ENCODE measurements around the gene LMX1A.

The LMX1A gene

GRCh38 chr1:165222580-165222979, 133.9 kb downstream of the LMX1A start:
- no peak overlapping the region for H3K18ac ChIP-seq (ENCODE audit: low read depth in 1 of 2, low read length in 2 of 2)
- no peak overlapping the region for H3K23ac ChIP-seq (ENCODE audit: low read length in 2 of 2)
- H3K27me3 ChIP-seq (ENCODE audit: control insufficient read depth in 1 of 2, insufficient read depth in 1 of 2, low read length in 2 of 2), result peaks cover 0 to 5% of the 10 kb centered on the region in 2 experiments
- no peaks in the 10 kb centered on the region for H3K79me1 ChIP-seq (replicated peaks; ENCODE audit: low read length, poor library complexity, severe bottlenecking)
- H2BK120ac ChIP-seq (ENCODE audit: low read depth, low read length), result no peak overlapping the region
- WGBS, result 80% methylated on average over 4 of the region's 5 CpGs
- H4K8ac ChIP-seq (ENCODE audit: low read length), result no peak overlapping the region
- H2BK12ac ChIP-seq (ENCODE audit: low read length in 2 of 2), result no peak overlapping the region
- no peak overlapping the region for H3K4ac ChIP-seq (ENCODE audit: low read depth in 1 of 2, low read length in 2 of 2)
- no peak overlapping the region for H2BK15ac ChIP-seq (ENCODE audit: low read depth, poor library complexity, severe bottlenecking)
- H3K4me2 ChIP-seq (ENCODE audit: low read length, poor library complexity, severe bottlenecking), result no peak overlapping the region
- no peaks in the 10 kb centered on the region for H3K4me1 ChIP-seq (ENCODE audit: control insufficient read depth, insufficient read depth, low read depth, low read length)
- no peak overlapping the region for H2BK5ac ChIP-seq (ENCODE audit: low read depth, low read length, poor library complexity, severe bottlenecking)
- no peak for DNase-seq
- no peak overlapping the region for H4K91ac ChIP-seq (ENCODE audit: low read length)
- no peak overlapping the region for H2AK5ac ChIP-seq (ENCODE audit: low read length, severe bottlenecking)
- no peak overlapping the region for H3K14ac ChIP-seq (ENCODE audit: low read length in 2 of 2)
- no peak overlapping the region for H3K9ac ChIP-seq (ENCODE audit: low read length)
- H3K27ac ChIP-seq (ENCODE audit: low read length, poor library complexity, severe bottlenecking), result no peak overlapping the region
- H2AFZ ChIP-seq (ENCODE audit: low read depth, low read length), result no peak overlapping the region
- H3K4me3 ChIP-seq (ENCODE audit: insufficient read depth in 1 of 2, low read depth in 1 of 2, low read length in 2 of 2), result no peak overlapping the region
- H3K36me3 ChIP-seq (ENCODE audit: control insufficient read depth in 1 of 2, insufficient read depth in 2 of 2, low read depth in 1 of 2, low read length in 2 of 2), result no peaks in the 10 kb centered on the region
- no peaks in the 10 kb centered on the region for H3K9me3 ChIP-seq (ENCODE audit: control insufficient read depth, low read length)

- Histone ChIP-seq H2BK120ac (ENCODE audit: low read depth, low read length) (no peak overlapping the region), H2BK15ac (ENCODE audit: low read depth, poor library complexity, severe bottlenecking) (no peak overlapping the region), H3K4ac (ENCODE audit: low read depth in 1 of 2, low read length in 2 of 2) (no peak overlapping the region), H2AFZ (ENCODE audit: low read depth, low read length) (no peak overlapping the region), H4K91ac (ENCODE audit: low read length) (no peak overlapping the region), H3K27me3 (ENCODE audit: control insufficient read depth in 1 of 2, insufficient read depth in 1 of 2, low read length in 2 of 2) (peaks cover 0 to 10% of the 10 kb centered on the region in 2 experiments), H3K4me3 (ENCODE audit: insufficient read depth in 1 of 2, low read depth in 1 of 2, low read length in 2 of 2) (no peak overlapping the region), H3K14ac (ENCODE audit: low read length in 2 of 2) (no peak overlapping the region), H2BK5ac (ENCODE audit: low read depth, low read length, poor library complexity, severe bottlenecking) (no peak overlapping the region), H3K4me1 (ENCODE audit: control insufficient read depth, insufficient read depth, low read depth, low read length) (no peaks in the 10 kb centered on the region), H3K9me3 (ENCODE audit: control insufficient read depth, low read length) (no peaks in the 10 kb centered on the region), H3K27ac (ENCODE audit: low read length, poor library complexity, severe bottlenecking) (no peak overlapping the region), H3K9ac (ENCODE audit: low read length) (no peak overlapping the region), H3K36me3 (ENCODE audit: control insufficient read depth in 1 of 2, insufficient read depth in 2 of 2, low read depth in 1 of 2, low read length in 2 of 2) (no peaks in the 10 kb centered on the region), H3K18ac (ENCODE audit: low read depth in 1 of 2, low read length in 2 of 2) (no peak overlapping the region), H3K4me2 (ENCODE audit: low read length, poor library complexity, severe bottlenecking) (no peak overlapping the region), H4K8ac (ENCODE audit: low read length) (no peak overlapping the region), H3K79me1 (replicated peaks; ENCODE audit: low read length, poor library complexity, severe bottlenecking) (no peaks in the 10 kb centered on the region), H3K23ac (ENCODE audit: low read length in 2 of 2) (no peak overlapping the region), H2AK5ac (ENCODE audit: low read length, severe bottlenecking) (no peak overlapping the region), H2BK12ac (ENCODE audit: low read length in 2 of 2) (no peak overlapping the region)
- no peak for DNase-seq
- 12% methylated on average over 6 of the region's 6 CpGs for WGBS
These were observed 137.8 kb downstream of the LMX1A start for GRCh38 chr1:165218731-165219130.

DNA sequence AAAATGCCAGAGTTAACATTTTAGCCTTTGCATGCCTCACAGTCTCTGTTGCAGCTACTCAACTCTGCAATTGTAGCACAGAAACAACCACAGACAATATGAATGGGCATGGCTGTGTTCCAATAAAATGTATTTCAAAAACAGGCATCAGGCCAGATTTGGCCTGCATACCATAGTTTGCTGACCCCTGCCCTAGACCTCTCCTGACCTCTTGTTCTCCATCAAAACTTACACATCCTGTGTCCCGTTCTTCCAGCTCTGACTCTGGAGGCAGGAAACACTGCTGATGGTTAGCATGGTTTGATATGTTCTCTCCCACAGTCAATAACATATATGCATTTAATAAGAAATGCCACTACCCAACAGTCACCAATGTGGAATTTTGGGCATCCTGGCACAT, 138.6 kb downstream of the LMX1A start:
- no peak overlapping the region for H3K18ac ChIP-seq (ENCODE audit: low read depth in 1 of 2, low read length in 2 of 2)
- no peak overlapping the region for H3K4ac ChIP-seq (ENCODE audit: low read depth in 1 of 2, low read length in 2 of 2)
- no peak overlapping the region for H4K8ac ChIP-seq (ENCODE audit: low read length)
- H3K14ac ChIP-seq (ENCODE audit: low read length in 2 of 2), result peak overlapping the region in 1 of 2 experiments; percentile 22
- H3K4me2 ChIP-seq (ENCODE audit: low read length, poor library complexity, severe bottlenecking), result no peak overlapping the region
- H2BK15ac ChIP-seq (ENCODE audit: low read depth, poor library complexity, severe bottlenecking), result no peak overlapping the region
- no peak overlapping the region for H2BK12ac ChIP-seq (ENCODE audit: low read length in 2 of 2)
- no peak for DNase-seq
- no peak overlapping the region for H2AK5ac ChIP-seq (ENCODE audit: low read length, severe bottlenecking)
- H3K9me3 ChIP-seq (ENCODE audit: control insufficient read depth, low read length), result no peaks in the 10 kb centered on the region
- no peak overlapping the region for H4K91ac ChIP-seq (ENCODE audit: low read length)
- H3K27ac ChIP-seq (ENCODE audit: low read length, poor library complexity, severe bottlenecking), result no peak overlapping the region
- H3K36me3 ChIP-seq (ENCODE audit: control insufficient read depth in 1 of 2, insufficient read depth in 2 of 2, low read depth in 1 of 2, low read length in 2 of 2), result no peaks in the 10 kb centered on the region
- H3K9ac ChIP-seq (ENCODE audit: low read length), result no peak overlapping the region
- no peak overlapping the region for H2BK5ac ChIP-seq (ENCODE audit: low read depth, low read length, poor library complexity, severe bottlenecking)
- no peak overlapping the region for H2BK120ac ChIP-seq (ENCODE audit: low read depth, low read length)
- no CpG with 5 or more reads among the region's 1 CpG for WGBS
- peaks cover 0 to 10% of the 10 kb centered on the region in 2 experiments for H3K27me3 ChIP-seq (ENCODE audit: control insufficient read depth in 1 of 2, insufficient read depth in 1 of 2, low read length in 2 of 2)
- H3K4me1 ChIP-seq (ENCODE audit: control insufficient read depth, insufficient read depth, low read depth, low read length), result no peaks in the 10 kb centered on the region
- H3K4me3 ChIP-seq (ENCODE audit: insufficient read depth in 1 of 2, low read depth in 1 of 2, low read length in 2 of 2), result no peak overlapping the region
- H2AFZ ChIP-seq (ENCODE audit: low read depth, low read length), result no peak overlapping the region
- no peaks in the 10 kb centered on the region for H3K79me1 ChIP-seq (replicated peaks; ENCODE audit: low read length, poor library complexity, severe bottlenecking)
- H3K23ac ChIP-seq (ENCODE audit: low read length in 2 of 2), result no peak overlapping the region

DNA sequence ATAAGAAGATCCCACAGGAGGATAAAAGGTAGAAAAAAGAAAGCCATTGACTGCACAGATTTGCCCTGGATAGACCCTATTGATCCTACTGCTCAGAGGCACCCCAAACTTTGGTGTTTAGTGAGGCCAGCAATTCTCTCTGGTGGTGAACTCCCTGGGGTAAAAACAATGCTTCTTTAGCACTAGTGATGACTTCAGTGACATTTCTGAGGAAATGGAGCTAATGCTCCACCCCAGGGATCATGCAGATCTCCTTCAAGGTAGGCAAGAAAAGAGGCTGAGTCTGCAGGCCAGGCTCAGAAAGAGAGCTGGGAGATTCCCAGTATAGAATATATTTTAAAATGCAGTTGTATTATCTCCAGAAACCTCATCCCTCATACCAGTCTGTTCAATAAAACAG, 140.3 kb downstream of the LMX1A start:
- H4K91ac ChIP-seq (ENCODE audit: low read length), result no peak overlapping the region
- no peak overlapping the region for H3K9ac ChIP-seq (ENCODE audit: low read length)
- H2AFZ ChIP-seq (ENCODE audit: low read depth, low read length), result no peak overlapping the region
- DNase-seq, result no peak
- no peak overlapping the region for H4K8ac ChIP-seq (ENCODE audit: low read length)
- no peak overlapping the region for H3K23ac ChIP-seq (ENCODE audit: low read length in 2 of 2)
- H3K36me3 ChIP-seq (ENCODE audit: control insufficient read depth in 1 of 2, insufficient read depth in 2 of 2, low read depth in 1 of 2, low read length in 2 of 2), result no peaks in the 10 kb centered on the region
- no peak overlapping the region for H2AK5ac ChIP-seq (ENCODE audit: low read length, severe bottlenecking)
- H3K14ac ChIP-seq (ENCODE audit: low read length in 2 of 2), result no peak overlapping the region
- no peak overlapping the region for H3K4me2 ChIP-seq (ENCODE audit: low read length, poor library complexity, severe bottlenecking)
- H3K27me3 ChIP-seq (ENCODE audit: control insufficient read depth in 1 of 2, insufficient read depth in 1 of 2, low read length in 2 of 2), result peaks cover 0 to 10% of the 10 kb centered on the region in 2 experiments
- no peak overlapping the region for H2BK5ac ChIP-seq (ENCODE audit: low read depth, low read length, poor library complexity, severe bottlenecking)
- no peaks in the 10 kb centered on the region for H3K4me1 ChIP-seq (ENCODE audit: control insufficient read depth, insufficient read depth, low read depth, low read length)
- no peak overlapping the region for H3K18ac ChIP-seq (ENCODE audit: low read depth in 1 of 2, low read length in 2 of 2)
- no peak overlapping the region for H2BK12ac ChIP-seq (ENCODE audit: low read length in 2 of 2)
- no peak overlapping the region for H3K27ac ChIP-seq (ENCODE audit: low read length, poor library complexity, severe bottlenecking)
- H2BK15ac ChIP-seq (ENCODE audit: low read depth, poor library complexity, severe bottlenecking), result no peak overlapping the region
- no peak overlapping the region for H3K4me3 ChIP-seq (ENCODE audit: insufficient read depth in 1 of 2, low read depth in 1 of 2, low read length in 2 of 2)
- no peak overlapping the region for H2BK120ac ChIP-seq (ENCODE audit: low read depth, low read length)
- H3K9me3 ChIP-seq (ENCODE audit: control insufficient read depth, low read length), result no peaks in the 10 kb centered on the region
- H3K4ac ChIP-seq (ENCODE audit: low read depth in 1 of 2, low read length in 2 of 2), result no peak overlapping the region
- no peaks in the 10 kb centered on the region for H3K79me1 ChIP-seq (replicated peaks; ENCODE audit: low read length, poor library complexity, severe bottlenecking)

Measured in mesenchymal stem cell (in vitro differentiated cells and primary cell).